ENCODE results near the gene C4B.
"Not testable (repeated sequence)": the region's sequence is repeated elsewhere in the genome, so short reads cannot be mapped to it uniquely, and the experiment has no call there.

- not testable (repeated sequence) for TF ChIP-seq ZBTB6 (tag by site-specific recombination; IDR thresholded peaks at IDR 0.05); CTCF (tag by site-specific recombination; IDR thresholded peaks at IDR 0.05); ZNF302 (tag by site-specific recombination; IDR thresholded peaks at IDR 0.05; ENCODE audit: low read depth); YY1 (tag by site-specific recombination; IDR thresholded peaks at IDR 0.05); SETDB1 (IDR thresholded peaks at IDR 0.05; ENCODE audit: insufficient read length, low read length); EGR2 (tag by site-specific recombination; IDR thresholded peaks at IDR 0.05; ENCODE audit: low read depth); ZNF266 (tag by site-specific recombination; IDR thresholded peaks at IDR 0.05; ENCODE audit: low read depth); KLF8 (tag by site-specific recombination; IDR thresholded peaks at IDR 0.05); ZNF416 (tag by site-specific recombination; IDR thresholded peaks at IDR 0.05); ZNF518A (tag by site-specific recombination; conservative IDR thresholded peaks at IDR 0.05; ENCODE audit: low read depth); ZNF600 (tag by site-specific recombination; IDR thresholded peaks at IDR 0.05); ZBTB1 (tag by site-specific recombination; IDR thresholded peaks at IDR 0.05); ZNF548 (tag by site-specific recombination; IDR thresholded peaks at IDR 0.05); MYNN (tag by site-specific recombination; IDR thresholded peaks at IDR 0.05; ENCODE audit: borderline replicate concordance)
Measured at GRCh38 chr6:32035283-32036013, 20.9 kb downstream of the C4B start.
